GM21515 (cell line): Measurements from ENCODE around the gene GALNT9.
A peak's percentile ranks its signal among the peaks of the same experiment; 100 is the strongest.
"Not testable (repeated sequence)": the region's sequence is repeated elsewhere in the genome, so short reads cannot be mapped to it uniquely, and the experiment has no call there.

Experiments used
- ATAC-seq: cut with Tn5 transposase; IDR thresholded peaks from one replicate; pipeline ENCODE4 v1.9.1; 2021; ENCODE audit not compliant: unreplicated experiment

The GALNT9 gene

GRCh38 chr12:132204063-132204792 lies 125.2 kb downstream of the GALNT9 start:
- no peak for ATAC-seq

- ATAC-seq = no peak
Measured at GRCh38 chr12:132202929-132203721, 126.3 kb downstream of the GALNT9 start.

GRCh38 chr12:132201391-132202120 lies 127.8 kb downstream of the GALNT9 start:
- ATAC-seq = no peak

- no peak for ATAC-seq
Measured at GRCh38 chr12:132200800-132201199, 128.6 kb downstream of the GALNT9 start.

GRCh38 chr12:132199526-132200319 lies 129.7 kb downstream of the GALNT9 start:
- no peak for ATAC-seq

- no peak for ATAC-seq
Measured at GRCh38 chr12:132199101-132199500, 130.3 kb downstream of the GALNT9 start.

GRCh38 chr12:132197581-132198354 lies 131.6 kb downstream of the GALNT9 start:
- ATAC-seq = no peak

GRCh38 chr12:132196873-132197390 lies 132.5 kb downstream of the GALNT9 start:
- no peak for ATAC-seq

GRCh38 chr12:132196038-132196872 lies 133.1 kb downstream of the GALNT9 start:
- no peak for ATAC-seq

- not testable (repeated sequence) for ATAC-seq
Measured at GRCh38 chr12:132195242-132195641, 134.1 kb downstream of the GALNT9 start.

- ATAC-seq = no peak
Measured at GRCh38 chr12:132194556-132194955, 134.8 kb downstream of the GALNT9 start.

GRCh38 chr12:132194056-132194455 lies 135.3 kb downstream of the GALNT9 start:
- no peak for ATAC-seq

GRCh38 chr12:132191715-132192553 lies 137.5 kb downstream of the GALNT9 start:
- ATAC-seq = no peak

- no peak for ATAC-seq
Measured at GRCh38 chr12:132190834-132191500, 138.4 kb downstream of the GALNT9 start.

GRCh38 chr12:132190012-132190755 lies 139.2 kb downstream of the GALNT9 start:
- peak; percentile 20 for ATAC-seq

- peak; percentile 94 for ATAC-seq
Measured at GRCh38 chr12:132189378-132190011, 139.9 kb downstream of the GALNT9 start.
